CD4-positive, alpha-beta T cell treated with Interleukin-1 beta for 1 hour (primary cell): ENCODE measurements around the gene KCNH1.

ENCODE experiments used
- DNase-seq, 2 donors: peaks; one replicate each; pipeline ENCODE4 v3.0.0-alpha.2; 2020 to 2022

The KCNH1 gene

DNA sequence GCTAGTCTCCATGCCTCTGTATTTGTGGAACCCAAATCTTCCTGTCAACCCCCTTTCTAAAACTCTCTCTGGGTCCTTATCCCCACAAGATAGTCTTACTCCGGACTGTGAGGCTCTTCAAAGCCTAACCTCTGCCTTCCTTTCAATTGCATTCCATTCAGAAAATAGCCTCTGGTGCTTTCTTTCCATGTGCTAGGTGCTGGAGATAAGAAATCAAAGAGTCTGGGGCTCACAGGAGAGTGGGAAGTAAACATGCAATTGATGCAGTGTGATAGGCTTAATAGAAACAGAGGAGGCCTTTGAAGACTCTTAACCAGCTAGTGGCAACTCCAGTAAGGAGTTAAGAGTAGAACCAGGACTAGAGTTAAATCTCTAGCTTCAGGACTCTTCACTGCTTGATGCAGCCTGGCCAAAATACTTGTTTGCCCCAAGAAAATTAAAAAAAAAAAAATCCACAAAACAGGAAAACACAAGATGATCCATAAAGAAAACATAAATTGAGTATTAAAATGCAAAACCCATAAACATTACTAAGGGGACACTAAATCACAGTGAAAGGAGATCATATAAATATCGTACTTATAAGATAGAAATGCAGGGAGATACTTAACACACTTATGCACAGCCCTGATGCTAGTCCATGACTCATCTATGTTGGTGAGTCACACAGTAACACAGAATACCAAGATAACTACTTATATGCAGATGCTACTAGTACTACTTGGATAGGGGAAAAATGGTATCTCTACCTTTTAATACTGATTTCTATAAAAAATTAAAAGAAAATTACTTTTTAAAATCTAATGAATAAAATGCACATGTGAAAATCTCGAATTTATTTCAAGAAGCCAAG lies 341.5 kb downstream of the KCNH1 start:
- no peak for DNase-seq

DNA sequence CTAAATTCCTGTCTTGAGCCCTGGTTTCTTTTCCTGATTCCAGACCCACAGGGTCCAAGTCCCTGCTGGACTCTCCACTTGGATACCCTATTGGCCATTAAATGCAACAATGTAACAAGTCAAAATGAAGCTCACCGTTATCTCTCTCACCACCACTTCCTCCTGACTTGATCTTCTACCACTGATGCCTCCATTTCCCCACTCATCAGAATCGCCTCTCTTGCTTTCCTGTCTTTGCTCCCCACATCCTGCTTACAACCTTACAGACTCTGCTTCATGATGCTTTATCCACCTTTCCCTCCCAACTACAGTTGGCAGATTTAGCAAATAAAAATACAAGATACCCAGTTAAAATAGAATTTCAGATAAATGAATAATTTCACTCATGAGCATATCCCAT lies 343.8 kb downstream of the KCNH1 start:
- DNase-seq, result no peak

- no peak for DNase-seq
Observed at GRCh38 chr1:210787800-210788199, 346.1 kb downstream of the KCNH1 start.

- no peak for DNase-seq
Observed at GRCh38 chr1:210786546-210786945, 347.4 kb downstream of the KCNH1 start.

DNA sequence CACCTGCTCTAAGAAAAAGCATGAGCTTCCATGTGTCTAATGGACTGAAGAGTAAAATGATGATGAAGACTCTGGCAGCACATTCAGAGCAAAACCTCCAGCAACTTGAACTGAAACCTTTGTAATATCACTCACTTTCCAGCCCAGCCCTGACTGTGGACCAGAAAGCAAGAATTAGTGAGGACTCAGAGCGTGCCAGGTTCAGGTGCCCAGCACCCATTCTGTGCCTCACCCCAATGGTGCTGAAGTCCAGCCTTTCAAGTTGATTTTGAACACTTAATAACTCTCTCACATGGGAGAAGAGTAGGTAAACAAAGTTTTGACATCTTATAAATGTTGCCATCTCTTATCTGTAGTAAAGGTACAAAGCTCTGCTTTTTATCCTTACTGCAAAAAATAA lies 350.0 kb downstream of the KCNH1 start:
- no peak for DNase-seq

- DNase-seq, result no peak
Observed at GRCh38 chr1:210781652-210782051, 352.3 kb downstream of the KCNH1 start.

- no peak for DNase-seq
Observed at GRCh38 chr1:210779269-210779668, 354.7 kb downstream of the KCNH1 start.

- DNase-seq, result no peak
Observed at GRCh38 chr1:210777914-210778313, 356.0 kb downstream of the KCNH1 start.

- no peak for DNase-seq
Observed at GRCh38 chr1:210776712-210777111, 357.2 kb downstream of the KCNH1 start.

DNA sequence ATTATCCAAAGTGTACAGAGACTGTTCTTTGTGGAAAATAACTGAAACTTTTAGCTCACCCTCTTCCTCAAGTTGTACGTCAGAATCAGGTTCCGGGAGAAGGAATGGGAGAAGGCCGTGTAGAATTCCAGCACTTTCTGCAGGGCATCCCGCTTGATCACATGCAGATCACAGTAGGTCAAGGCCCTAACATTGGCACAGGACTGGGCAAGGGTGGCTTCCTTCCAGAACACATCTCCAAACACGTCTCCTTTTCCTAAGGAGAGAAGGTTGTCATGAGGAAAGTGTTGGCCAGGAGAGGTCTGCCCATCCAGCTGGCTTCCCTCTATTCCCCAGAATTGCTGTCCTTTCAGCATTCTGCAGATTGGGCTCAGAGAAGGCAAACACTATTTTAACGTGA lies 358.7 kb downstream of the KCNH1 start:
- no peak for DNase-seq

GRCh38 chr1:210773450-210773849 lies 360.5 kb downstream of the KCNH1 start:
- no peak for DNase-seq

GRCh38 chr1:210771131-210771530 lies 362.8 kb downstream of the KCNH1 start:
- DNase-seq, result no peak

DNA sequence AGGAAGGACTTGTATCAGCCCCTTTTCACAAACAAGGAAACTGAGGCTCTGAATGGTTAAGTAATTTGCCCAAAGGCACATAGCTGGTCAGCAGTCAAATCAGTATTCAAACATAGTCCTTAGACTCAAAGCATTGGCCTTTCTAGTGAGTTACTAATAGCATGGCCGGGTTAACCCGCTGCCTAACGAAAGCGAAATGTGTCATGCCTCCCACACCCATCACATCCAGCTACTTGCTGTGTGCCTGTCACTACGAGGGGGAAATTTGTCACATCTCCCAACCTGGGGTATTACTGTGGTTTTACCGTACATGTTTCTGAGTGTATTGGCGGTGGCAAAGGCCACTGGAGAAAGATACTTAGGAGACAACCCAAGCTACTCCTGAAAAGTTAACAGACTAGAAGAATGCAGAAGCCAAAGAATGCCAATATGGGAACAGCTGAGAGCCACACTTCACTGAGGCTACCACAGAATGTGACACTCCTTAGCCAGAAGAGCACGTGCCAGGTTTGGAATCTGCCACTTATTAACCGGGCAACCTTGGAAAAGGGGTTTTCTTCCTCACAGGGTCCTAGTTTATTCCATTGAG lies 363.5 kb downstream of the KCNH1 start:
- no peak for DNase-seq

DNA sequence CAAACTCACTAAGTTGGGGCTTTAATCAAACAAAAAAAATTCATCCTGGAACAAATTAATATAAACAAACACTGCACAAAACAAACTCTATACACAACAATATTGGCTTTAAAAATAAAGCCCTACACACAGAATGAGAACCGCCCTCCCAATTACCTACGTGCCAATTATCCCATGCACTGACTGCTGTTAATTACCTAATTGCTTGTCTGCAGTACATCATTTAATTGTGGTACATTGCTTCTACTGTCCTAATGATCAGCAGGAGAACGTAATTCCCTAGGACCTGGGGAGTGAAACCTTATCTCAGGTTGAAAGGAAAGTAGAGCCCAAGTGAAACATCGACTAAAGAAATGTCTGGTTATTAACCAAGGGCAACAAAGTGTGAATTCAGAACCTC lies 364.5 kb downstream of the KCNH1 start:
- DNase-seq, result no peak

DNA sequence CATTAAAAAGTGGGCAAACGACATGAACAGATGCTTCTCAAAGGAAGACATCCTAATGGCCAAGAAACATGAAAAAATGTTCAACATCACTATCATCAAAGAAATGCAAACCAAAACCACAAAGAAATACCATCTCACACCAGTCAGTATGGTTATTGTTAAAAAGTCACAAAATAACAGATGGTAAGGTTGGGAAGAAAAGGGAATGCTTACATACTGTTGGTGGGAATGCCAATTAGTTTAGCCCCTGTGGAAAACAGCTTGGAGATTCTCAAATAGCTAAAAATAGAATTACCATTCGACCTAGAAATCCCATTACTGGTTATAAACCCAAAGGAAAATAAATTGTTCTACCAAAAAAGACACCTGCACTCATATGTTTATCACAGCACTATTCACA lies 369.4 kb downstream of the KCNH1 start:
- no peak for DNase-seq

- DNase-seq, result no peak
Observed at GRCh38 chr1:210758761-210759160, 375.2 kb downstream of the KCNH1 start.

- DNase-seq, result no peak
Observed at GRCh38 chr1:210758261-210758660, 375.7 kb downstream of the KCNH1 start.

DNA sequence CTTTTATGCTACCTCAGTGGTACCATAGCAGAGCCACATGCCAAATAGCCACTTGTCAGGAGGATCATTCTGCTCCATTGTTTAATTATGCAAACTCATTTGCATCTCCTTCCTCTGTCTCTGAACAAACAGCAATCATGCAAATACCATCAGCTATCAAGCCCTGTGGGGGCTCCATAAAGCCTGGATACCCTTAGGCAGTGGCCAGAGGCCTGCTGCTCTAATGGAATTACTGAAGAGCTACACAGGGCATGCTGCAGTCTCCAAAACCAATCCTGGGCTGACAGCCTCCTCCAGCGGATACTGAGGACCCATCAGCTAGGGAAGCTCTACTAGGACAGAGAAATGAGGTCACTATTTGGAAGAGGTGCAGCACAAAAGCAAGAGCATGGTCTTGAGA lies 376.3 kb downstream of the KCNH1 start:
- no peak for DNase-seq

DNA sequence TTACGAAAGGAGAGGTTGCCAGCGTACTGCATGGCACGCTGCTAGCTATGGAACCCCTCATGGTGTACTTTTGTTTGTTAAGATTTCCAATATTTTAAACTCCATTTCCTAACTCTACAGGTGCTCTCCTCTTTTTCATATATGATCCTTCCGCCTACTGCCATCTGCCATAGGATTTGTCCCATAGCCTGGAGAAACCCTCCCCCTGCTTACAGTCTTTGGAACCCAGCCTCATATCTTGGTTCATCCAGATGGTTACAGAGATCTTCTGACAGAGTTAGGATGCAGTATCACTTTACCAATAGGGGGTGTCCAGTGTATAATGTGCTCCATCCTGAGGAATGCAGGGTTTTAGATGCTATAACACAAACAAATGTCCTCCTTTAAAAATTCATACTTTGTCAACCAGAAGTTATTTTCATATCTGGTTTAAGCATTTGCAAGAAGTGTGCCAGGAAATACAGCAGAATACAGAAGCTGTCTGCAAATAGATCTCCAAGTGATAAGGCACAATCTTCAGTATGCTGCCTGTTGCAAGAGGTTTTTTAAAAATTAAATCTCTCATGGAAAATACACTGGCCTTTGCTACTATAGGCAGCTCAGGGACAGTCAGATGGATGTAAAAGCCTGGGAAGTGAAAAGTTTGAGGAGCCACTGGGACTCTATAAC lies 377.8 kb downstream of the KCNH1 start:
- no peak for DNase-seq

DNA sequence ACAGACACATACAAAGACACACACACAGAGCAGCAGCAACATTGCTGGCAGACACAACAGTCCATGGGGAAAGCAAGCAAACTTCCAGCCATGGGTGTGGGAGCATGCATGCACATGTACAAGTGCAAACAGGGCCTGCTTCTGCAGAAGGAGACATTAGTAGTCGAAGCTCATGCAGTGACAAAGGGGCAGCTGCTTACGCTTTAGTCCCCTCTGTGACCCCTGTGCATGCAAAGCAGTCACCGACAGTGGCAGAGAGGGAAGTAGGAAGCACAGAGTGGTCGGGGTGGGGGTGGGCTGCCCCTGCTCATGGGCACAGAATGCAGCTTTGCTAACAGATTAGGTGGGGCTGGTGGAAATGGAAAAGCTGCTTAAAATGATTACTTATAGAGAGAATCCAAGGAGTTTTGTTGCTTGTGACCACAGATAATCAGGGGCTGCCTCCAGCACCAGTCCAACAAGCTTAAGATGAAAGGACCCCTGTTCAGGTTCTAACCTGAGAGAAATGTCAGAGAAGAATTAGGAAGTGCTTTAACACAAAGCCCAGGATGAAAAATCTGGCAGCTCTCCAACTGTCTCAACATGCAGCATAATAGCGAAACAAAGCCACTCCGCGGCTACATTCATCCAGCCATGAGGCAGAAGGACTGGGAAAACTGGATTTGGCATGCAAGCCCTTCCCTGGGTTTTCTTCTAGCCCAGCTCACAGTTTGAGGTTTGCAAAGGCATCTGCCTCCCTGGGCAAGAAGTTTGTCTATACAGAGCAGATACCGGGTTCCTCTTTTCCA lies 378.9 kb downstream of the KCNH1 start:
- no peak for DNase-seq

DNA sequence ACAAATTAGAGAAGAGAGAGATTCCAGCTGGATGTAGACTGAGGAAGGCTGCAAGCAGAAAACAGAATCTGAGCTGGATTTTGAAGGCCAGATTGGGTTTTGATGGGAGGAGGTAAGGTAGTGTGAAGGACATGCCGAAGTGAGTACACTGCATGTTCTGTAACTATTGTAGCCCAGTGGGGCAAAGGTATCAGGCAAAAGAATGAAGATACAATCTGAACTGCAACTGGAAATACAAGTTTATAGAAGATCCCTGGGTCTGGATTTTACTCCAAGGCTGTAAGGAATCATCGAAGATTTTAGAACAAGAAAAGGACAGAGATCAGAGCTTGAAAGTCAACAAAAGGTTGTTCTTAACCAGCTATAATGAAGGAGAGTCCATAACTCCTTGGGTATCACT lies 382.0 kb downstream of the KCNH1 start:
- DNase-seq, result no peak

GRCh38 chr1:210750468-210750867 lies 383.5 kb downstream of the KCNH1 start:
- no peak for DNase-seq

GRCh38 chr1:210748796-210749195 lies 385.2 kb downstream of the KCNH1 start:
- no peak for DNase-seq
